GM12872 (cell line): ENCODE data around the gene CXCL12.

ENCODE experiments used
- TF ChIP-seq, protein P1 (sequence below): IDR thresholded peaks from 3 replicates; pipeline ENCODE4 v1.5.1; 2011; ENCODE audit warnings: low read depth, mild to moderate bottlenecking, low read length, moderate library complexity; ENCODE audit not compliant: insufficient read depth

The CXCL12 gene

DNA sequence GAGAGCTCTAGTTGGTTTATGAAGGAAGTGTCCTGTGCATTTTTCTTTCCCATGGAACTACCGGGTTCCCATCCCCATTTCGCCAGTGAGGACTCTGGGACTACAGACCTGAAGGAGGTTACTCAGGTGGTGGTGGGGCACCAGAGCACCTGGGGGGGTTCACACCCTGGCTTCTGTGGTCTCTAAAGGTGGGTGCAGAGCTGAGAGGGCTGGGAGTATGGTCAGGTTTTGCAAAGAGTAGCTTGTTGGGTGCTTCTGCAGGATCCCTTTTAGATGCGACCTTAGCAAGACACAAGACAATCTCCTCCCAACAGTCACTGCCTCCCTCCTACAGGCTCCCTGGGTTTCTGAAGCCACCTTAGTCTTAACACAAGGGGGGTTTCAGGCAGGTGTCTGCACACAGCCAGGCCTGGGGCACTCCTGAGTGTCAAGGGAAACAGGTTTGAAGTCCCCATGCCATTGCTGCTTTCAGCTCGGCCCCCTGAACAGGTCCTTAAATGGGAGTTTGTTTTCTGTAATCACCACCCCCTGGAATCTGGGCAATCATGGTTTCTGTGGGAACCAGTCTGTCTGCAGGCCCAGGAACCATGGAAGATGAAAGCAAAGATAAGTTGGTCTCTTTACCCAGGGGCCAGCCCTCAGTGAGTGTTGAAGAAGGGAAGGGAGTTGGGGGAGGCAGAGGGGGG lies 9.9 kb upstream of the CXCL12 start:
- TF ChIP-seq, protein P1, sequence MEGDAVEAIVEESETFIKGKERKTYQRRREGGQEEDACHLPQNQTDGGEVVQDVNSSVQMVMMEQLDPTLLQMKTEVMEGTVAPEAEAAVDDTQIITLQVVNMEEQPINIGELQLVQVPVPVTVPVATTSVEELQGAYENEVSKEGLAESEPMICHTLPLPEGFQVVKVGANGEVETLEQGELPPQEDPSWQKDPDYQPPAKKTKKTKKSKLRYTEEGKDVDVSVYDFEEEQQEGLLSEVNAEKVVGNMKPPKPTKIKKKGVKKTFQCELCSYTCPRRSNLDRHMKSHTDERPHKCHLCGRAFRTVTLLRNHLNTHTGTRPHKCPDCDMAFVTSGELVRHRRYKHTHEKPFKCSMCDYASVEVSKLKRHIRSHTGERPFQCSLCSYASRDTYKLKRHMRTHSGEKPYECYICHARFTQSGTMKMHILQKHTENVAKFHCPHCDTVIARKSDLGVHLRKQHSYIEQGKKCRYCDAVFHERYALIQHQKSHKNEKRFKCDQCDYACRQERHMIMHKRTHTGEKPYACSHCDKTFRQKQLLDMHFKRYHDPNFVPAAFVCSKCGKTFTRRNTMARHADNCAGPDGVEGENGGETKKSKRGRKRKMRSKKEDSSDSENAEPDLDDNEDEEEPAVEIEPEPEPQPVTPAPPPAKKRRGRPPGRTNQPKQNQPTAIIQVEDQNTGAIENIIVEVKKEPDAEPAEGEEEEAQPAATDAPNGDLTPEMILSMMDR = no peak

GRCh38 chr10:44393834-44394547 lies 9.1 kb upstream of the CXCL12 start:
- TF ChIP-seq, protein P1 = no peak

DNA sequence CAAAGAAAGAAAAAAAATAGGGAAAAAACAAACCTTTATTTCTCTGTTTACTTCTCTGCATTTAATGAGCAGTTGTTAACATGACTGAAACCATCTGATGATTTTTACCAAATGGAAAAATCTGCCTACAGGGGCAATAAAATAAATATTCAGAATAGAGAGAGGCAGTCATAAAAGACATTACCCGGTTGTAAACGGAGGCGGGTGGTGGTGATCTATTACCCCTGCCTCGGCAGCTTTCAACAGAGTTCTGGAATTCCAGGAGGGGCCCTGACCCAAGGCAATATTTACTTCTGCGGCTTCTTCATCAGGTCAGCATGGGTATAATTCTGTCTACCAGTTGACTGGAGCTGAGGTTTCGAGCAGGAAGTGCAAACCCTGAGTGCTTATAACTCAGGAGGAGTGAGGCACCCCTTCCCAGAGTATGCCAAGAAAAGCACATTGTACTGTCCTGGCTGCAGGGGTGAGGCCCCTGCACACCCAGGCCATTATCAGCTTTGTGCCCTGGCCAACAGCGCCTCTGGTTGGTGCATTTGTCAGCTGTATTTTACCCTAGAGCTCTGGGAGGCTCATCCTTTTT lies 8.2 kb upstream of the CXCL12 start:
- TF ChIP-seq, protein P1 = no peak

GRCh38 chr10:44392420-44392819 lies 7.5 kb upstream of the CXCL12 start:
- TF ChIP-seq, protein P1 = no peak

- TF ChIP-seq, protein P1 = no peak
Observed at GRCh38 chr10:44391981-44392380, 7.1 kb upstream of the CXCL12 start.

GRCh38 chr10:44390585-44391072 lies 5.7 kb upstream of the CXCL12 start:
- TF ChIP-seq, protein P1 = no peak

DNA sequence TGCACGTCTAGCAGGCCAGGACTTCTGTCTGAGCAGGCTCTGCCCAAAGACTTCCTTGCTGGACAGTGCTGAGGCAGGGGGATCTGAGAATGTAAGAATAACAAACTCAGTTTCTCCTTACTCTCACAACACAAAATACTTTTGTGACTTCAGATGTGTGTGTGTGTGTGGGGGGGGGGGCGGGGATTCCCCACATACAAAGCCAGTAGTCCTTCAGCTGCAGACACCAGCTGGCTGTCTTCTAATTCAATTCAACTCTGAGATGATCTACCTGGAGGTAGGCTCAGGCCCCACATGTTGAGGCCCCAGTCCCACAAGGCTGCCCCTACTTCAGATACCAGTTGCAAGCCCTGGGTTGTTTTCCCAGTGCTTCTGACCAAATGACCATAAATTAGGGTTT lies 4.7 kb upstream of the CXCL12 start:
- TF ChIP-seq, protein P1 = no peak
